GM12878 (cell line): ENCODE data around the gene METTL13. TPM values are rescaled to one million over a fixed set of nuclear protein-coding genes. Genes with fewer than 3 reads are reported as not detected.
A peak's percentile ranks its signal among the peaks of the same experiment; 100 is the strongest.

Experiments
- ATAC-seq: fragments of 200-7000 bp; cut with Tn5 transposase; 3 replicates; pipeline ENCODE4 v1.9.1; 2020; ENCODE audit warnings: mild to moderate bottlenecking, moderate library complexity
- BruUV-seq: library from RNA; stranded (reverse); fragments of 400-500 nt; replicated peaks from 2 replicates; lab custom pipeline; 2021; lab: Mats Ljungman, UMichigan
- CTCF ChIA-PET: fragments of 300-600 bp; sonication (Branson Sonifier 250); formaldehyde crosslinking; extraction: SDS; loops from one replicate; lab custom pipeline; 2021; ENCODE audit warnings: inconsistent platforms; lab: Yijun Ruan, JAX
- POLR2A ChIA-PET: fragments of 350-600 bp; formaldehyde crosslinking; extraction: SDS; loops from one replicate; lab custom pipeline; 2021; ENCODE audit warnings: inconsistent platforms; lab: Charles Lee
- RAD21 ChIA-PET: fragments of 300-600 bp; sonication (Branson Sonifier 250); formaldehyde crosslinking; loops from one replicate; lab custom pipeline; 2023; ENCODE audit warnings: antibody characterized with exemption; ENCODE audit not compliant: unreplicated experiment; lab: Charles Lee
- SMC1A ChIA-PET: fragments of 300-600 bp; sonication (Branson Sonifier 250); formaldehyde crosslinking; loops from one replicate; lab custom pipeline; 2023; ENCODE audit not compliant: unreplicated experiment, uncharacterized antibody; lab: Charles Lee
- DNase-seq: peaks from one replicate; pipeline ENCODE4 v3.0.0-alpha.2; 2011; ENCODE audit warnings: low read depth, low spot score
- FAIRE-seq: peaks from 3 replicates; lab custom pipeline; 2011; peaks lifted over from hg19 to GRCh38; lab: Jason Lieb, UNC
- H2AFZ ChIP-seq: 2 replicates; pipeline ENCODE4 v1.6.0; 2011; ENCODE audit warnings: low read depth, low read length, control low read depth; ENCODE audit not compliant: control insufficient read depth
- H3K27ac ChIP-seq: 2 replicates; pipeline ENCODE4 v1.5.1; 2011; ENCODE audit warnings: control low read depth; ENCODE audit not compliant: control insufficient read depth, insufficient read depth
- H3K27me3 ChIP-seq, 2 experiments: replicated peaks in 1 of 2; 2 replicates each; pipeline versions ENCODE4 v1.6.0 to v1.6.1; 2011; ENCODE audit warnings: low read length in 1 of 2; ENCODE audit not compliant: control insufficient read depth in 2 of 2, insufficient read depth in 2 of 2
- H3K36me3 ChIP-seq, 2 experiments: 2 replicates each; pipeline ENCODE4 v1.5.1; 2011; ENCODE audit warnings: low read length in 1 of 2; ENCODE audit not compliant: control insufficient read depth in 2 of 2, insufficient read depth in 2 of 2
- H3K4me1 ChIP-seq: 2 replicates; pipeline ENCODE4 v1.6.1; 2011; ENCODE audit warnings: mild to moderate bottlenecking, low read length, moderate library complexity, mixed read lengths; ENCODE audit not compliant: control insufficient read depth, insufficient read depth
- H3K4me2 ChIP-seq: 2 replicates; pipeline ENCODE4 v1.6.0; 2011; ENCODE audit warnings: control low read depth; ENCODE audit not compliant: control insufficient read depth, insufficient read depth
- H3K4me3 ChIP-seq: fragments of 200-600 bp; sonication (generic); 2 replicates; pipeline ENCODE4 v1.5.1; 2016
- H3K79me2 ChIP-seq: 2 replicates; pipeline ENCODE4 v1.6.0; 2011; ENCODE audit warnings: low read length; ENCODE audit not compliant: control insufficient read depth, insufficient read depth
- H3K9ac ChIP-seq: 2 replicates; pipeline ENCODE4 v1.8.0; 2011; ENCODE audit warnings: low read length, control low read depth, mixed read lengths; ENCODE audit not compliant: control insufficient read depth, insufficient read depth
- H3K9me3 ChIP-seq: replicated peaks from 3 replicates; pipeline ENCODE4 v1.5.1; 2011; ENCODE audit warnings: mild to moderate bottlenecking, low read length; ENCODE audit not compliant: control insufficient read depth, insufficient read depth
- H4K20me1 ChIP-seq: 2 replicates; pipeline ENCODE4 v1.6.0; 2011; ENCODE audit not compliant: control insufficient read depth, insufficient read depth
- ASH2L ChIP-seq: fragments of 300-600, 200-600 bp; sonication (generic); IDR thresholded peaks from 2 replicates; pipeline ENCODE4 v1.6.1; 2017; ENCODE audit warnings: low read depth, mild to moderate bottlenecking, borderline replicate concordance
- BCLAF1 ChIP-seq: fragments of 450-650 bp; IDR thresholded peaks from 2 replicates; pipeline ENCODE4 v1.6.1; 2017; ENCODE audit warnings: antibody characterized with exemption, mild to moderate bottlenecking, moderate library complexity
- FOXM1 ChIP-seq: IDR thresholded peaks from 2 replicates; pipeline ENCODE4 v1.6.1; 2012; ENCODE audit warnings: low read depth, mild to moderate bottlenecking, inconsistent platforms, low read length, moderate library complexity
- IRF4 ChIP-seq: IDR thresholded peaks from 2 replicates; pipeline ENCODE4 v1.6.1; 2011; ENCODE audit warnings: low read depth, low read length
- KAT2A ChIP-seq: conservative IDR thresholded peaks from 2 replicates; pipeline ENCODE4 v1.6.1; 2011; ENCODE audit warnings: low read depth, low read length; ENCODE audit not compliant: control insufficient read depth
- MEF2B ChIP-seq: fragments of 450-650 bp; IDR thresholded peaks from 2 replicates; pipeline ENCODE4 v1.6.1; 2018; ENCODE audit warnings: mild to moderate bottlenecking, moderate library complexity; ENCODE audit not compliant: partially characterized antibody, poor library complexity, severe bottlenecking
- NFXL1 ChIP-seq: fragments of 450-650 bp; IDR thresholded peaks from 2 replicates; pipeline ENCODE4 v1.6.1; 2017; ENCODE audit warnings: antibody characterized with exemption, mild to moderate bottlenecking, borderline replicate concordance
- RUNX3 ChIP-seq: IDR thresholded peaks from 2 replicates; pipeline ENCODE4 v1.6.1; 2012; ENCODE audit warnings: low read length, inconsistent platforms
- SIX5 ChIP-seq: IDR thresholded peaks from 2 replicates; pipeline ENCODE4 v1.6.1; 2011; ENCODE audit warnings: mild to moderate bottlenecking, low read depth, low read length, moderate library complexity; ENCODE audit not compliant: severe bottlenecking
- SMAD5 ChIP-seq: IDR thresholded peaks from 2 replicates; pipeline ENCODE4 v1.6.1; 2016; ENCODE audit warnings: antibody characterized with exemption, low read depth
- SREBF1 ChIP-seq: IDR thresholded peaks from 2 replicates; pipeline ENCODE4 v1.6.1; 2012; ENCODE audit warnings: mild to moderate bottlenecking, low read length
- TARDBP ChIP-seq: IDR thresholded peaks from 2 replicates; pipeline ENCODE4 v1.6.1; 2016; ENCODE audit warnings: borderline replicate concordance
- WRNIP1 ChIP-seq: IDR thresholded peaks from 2 replicates; pipeline ENCODE4 v1.6.1; 2011; ENCODE audit warnings: low read depth, low read length, improper control_type of control experiment, borderline replicate concordance
- YY1 ChIP-seq: IDR thresholded peaks from 2 replicates; pipeline ENCODE4 v1.6.1; 2011; ENCODE audit warnings: low read depth, mild to moderate bottlenecking, low read length
- WGBS: methylation state at CpG from one replicate; pipeline ENCODE4 v1.1.6; 2016; ENCODE audit warnings: low lambda C conversion rate; ENCODE audit not compliant: insufficient replicate concordance, insufficient coverage; ENCODE audit errors: missing lambda C conversion rate; 5-methylcytosine and 5-hydroxymethylcytosine counted together
- in situ Hi-C: fragments of 300-500 bp; cut with MboI; formaldehyde crosslinking; loops from 9 replicates; pipeline ENCODE4 v1.14.3; 2018; ENCODE audit warnings: mixed read lengths
- intact Hi-C: fragments of 100-400 bp; cut with micrococcal nuclease; formaldehyde crosslinking; loops from one replicate; pipeline ENCODE4 v1.14.2; 2022; ENCODE audit not compliant: unreplicated experiment
- polyA plus RNA-seq, 11 experiments: library from polyadenylated mRNA; depleted of rRNA in 4 of 11; unstranded in 6 of 11; stranded (reverse) in 5 of 11; fragments of >200 nt; fragmentation: Nextera tagmentation in 4 of 11; fragmentation: Illumina TruSeq in 1 of 11; extraction: Ambion mirVana in 4 of 11; extraction: Trizol in 1 of 11; gene quantifications; 1 replicate in 1 of 11; 2 replicates in 10 of 11; pipeline versions ENCODE4 v1.2.1 to v1.2.3, GENCODE V29; 2011 to 2016; ENCODE audit warnings: inconsistent platforms in 2 of 11, missing spikeins in 2 of 11, low read depth in 1 of 11
- total RNA-seq, 4 experiments: library from RNA; depleted of rRNA in 3 of 4; stranded (reverse); fragments of >200 nt in 3 of 4; fragmentation: Illumina TruSeq in 1 of 4; extraction: Trizol in 1 of 4; gene quantifications; 2 replicates each; pipeline versions ENCODE4 v1.2.1 to v1.2.3, GENCODE V29; 2013 to 2021

The METTL13 gene
- total and polyA plus RNA-seq, 10 of the 15 experiments (the other 5 are each of a cell fraction or from before 2014, with no cell fraction given), result 12.2 to 47.2 (median 35.0) TPM

GRCh38 chr1:171787686-171788480 lies 6.4 kb downstream of the METTL13 start:
- H3K79me2 ChIP-seq, result peaks cover 26% of the 10 kb centered on the region
- ChIA-PET SMC1A (interaction anchor here (0.5 kb wide), 1 partner anchor 19 kb away, joined by 3 read pairs; no protein-coding TSS in a partner anchor), POLR2A (interaction anchor here (1.0 kb wide), 1 partner anchor 9 kb away, joined by 3 read pairs; no protein-coding TSS in a partner anchor), CTCF (interaction anchor here (1.5 to 4.3 kb wide), 2 partner anchors 13 to 303 kb away, joined by 3 to 29 read pairs; no protein-coding TSS in a partner anchor), RAD21 (no interaction called here)
- no peak for ATAC-seq
- TF ChIP-seq KAT2A, result no peak
- TF ChIP-seq FOXM1, result no peak
- TF ChIP-seq MEF2B, result no peak
- no peak for FAIRE-seq
- intact Hi-C loops, result loop anchor here (10.0 kb wide), 1 partner anchor 143 kb away; no protein-coding TSS in a partner anchor
- H4K20me1 ChIP-seq, result no peaks in the 10 kb centered on the region
- no TSS peak for BruUV-seq
- 98% methylated on average over 15 of the region's 15 CpGs for WGBS
- no peaks in the 10 kb centered on the region for H3K27me3 ChIP-seq
- peaks cover 10% of the 10 kb centered on the region; the same call in 1 of the 2 replicates for H3K4me1 ChIP-seq
- H3K4me2 ChIP-seq, result no peak overlapping the region
- no peak overlapping the region for H3K4me3 ChIP-seq
- no peak overlapping the region for H2AFZ ChIP-seq
- H3K27ac ChIP-seq, result no peak overlapping the region
- no peak overlapping the region for H3K9ac ChIP-seq
- no peaks in the 10 kb centered on the region for H3K9me3 ChIP-seq
- no peak for DNase-seq
- in situ Hi-C loops, result loop anchor here (25.0 kb wide), 1 partner anchor 649 kb away; the partner anchor contains the start of gene PIGC
- H3K36me3 ChIP-seq, result peaks cover 18 to 38% of the 10 kb centered on the region in 2 experiments

- intact Hi-C loops (loop anchor here (10.0 kb wide), 1 partner anchor 144 kb away; no protein-coding TSS in a partner anchor), in situ Hi-C loops (loop anchor here (25.0 kb wide), 1 partner anchor 649 kb away; the partner anchor contains the start of gene PIGC)
- no TSS peak for BruUV-seq
- ChIA-PET CTCF (interaction anchor here (1.5 to 4.3 kb wide), 2 partner anchors 12 to 304 kb away, joined by 3 to 29 read pairs; no protein-coding TSS in a partner anchor), POLR2A (no interaction called here), RAD21 (no interaction called here), SMC1A (interaction anchor here (1.6 kb wide), 1 partner anchor 12 kb away, joined by 6 read pairs; no protein-coding TSS in a partner anchor)
- Histone ChIP-seq H4K20me1 (no peaks in the 10 kb centered on the region), H2AFZ (no peak overlapping the region), H3K79me2 (peaks cover 20% of the 10 kb centered on the region), H3K36me3 (peaks cover 18 to 46% of the 10 kb centered on the region in 2 experiments), H3K9ac (no peak overlapping the region), H3K4me2 (no peak overlapping the region), H3K4me1 (peaks cover 10% of the 10 kb centered on the region; the same call in 1 of the 2 replicates), H3K4me3 (no peak overlapping the region), H3K9me3 (no peaks in the 10 kb centered on the region), H3K27ac (no peak overlapping the region), H3K27me3 (no peaks in the 10 kb centered on the region)
- 98% methylated on average over 5 of the region's 5 CpGs for WGBS
- FAIRE-seq, result no peak
- DNase-seq, result no peak
- ATAC-seq, result peak; percentile 50
- TF ChIP-seq SREBF1, result no peak
- TF ChIP-seq TARDBP, result no peak
- TF ChIP-seq YY1, result no peak
- no peak for TF ChIP-seq ASH2L
- no peak for TF ChIP-seq SMAD5
- TF ChIP-seq SIX5, result no peak
- no peak for TF ChIP-seq RUNX3
- no peak for TF ChIP-seq IRF4
- TF ChIP-seq NFXL1, result no peak
- no peak for TF ChIP-seq BCLAF1
- no peak for TF ChIP-seq WRNIP1
Observed at GRCh38 chr1:171788696-171789095, 7.2 kb downstream of the METTL13 start.
